Skin of body (tissue), 2 donors: Measurements from ENCODE around the gene BCL11B. TPM values are rescaled to one million over a fixed set of nuclear protein-coding genes. Genes with fewer than 3 reads are reported as not detected.

Experiments used
- DNase-seq: peaks from one replicate; lab custom pipeline; 2025; lab: John Stamatoyannopoulos, UW
- total RNA-seq: library from RNA; depleted of rRNA; stranded (reverse); fragments of >200 nt; gene quantifications from one replicate; pipeline ENCODE4 v1.2.3, GENCODE V29; 2014

The BCL11B gene
- total RNA-seq, 1 donor from 2014 or later, result 17.6 TPM

- DNase-seq, result no peak
These were observed 108.6 kb downstream of the BCL11B start for GRCh38 chr14:99163446-99163845.

DNA sequence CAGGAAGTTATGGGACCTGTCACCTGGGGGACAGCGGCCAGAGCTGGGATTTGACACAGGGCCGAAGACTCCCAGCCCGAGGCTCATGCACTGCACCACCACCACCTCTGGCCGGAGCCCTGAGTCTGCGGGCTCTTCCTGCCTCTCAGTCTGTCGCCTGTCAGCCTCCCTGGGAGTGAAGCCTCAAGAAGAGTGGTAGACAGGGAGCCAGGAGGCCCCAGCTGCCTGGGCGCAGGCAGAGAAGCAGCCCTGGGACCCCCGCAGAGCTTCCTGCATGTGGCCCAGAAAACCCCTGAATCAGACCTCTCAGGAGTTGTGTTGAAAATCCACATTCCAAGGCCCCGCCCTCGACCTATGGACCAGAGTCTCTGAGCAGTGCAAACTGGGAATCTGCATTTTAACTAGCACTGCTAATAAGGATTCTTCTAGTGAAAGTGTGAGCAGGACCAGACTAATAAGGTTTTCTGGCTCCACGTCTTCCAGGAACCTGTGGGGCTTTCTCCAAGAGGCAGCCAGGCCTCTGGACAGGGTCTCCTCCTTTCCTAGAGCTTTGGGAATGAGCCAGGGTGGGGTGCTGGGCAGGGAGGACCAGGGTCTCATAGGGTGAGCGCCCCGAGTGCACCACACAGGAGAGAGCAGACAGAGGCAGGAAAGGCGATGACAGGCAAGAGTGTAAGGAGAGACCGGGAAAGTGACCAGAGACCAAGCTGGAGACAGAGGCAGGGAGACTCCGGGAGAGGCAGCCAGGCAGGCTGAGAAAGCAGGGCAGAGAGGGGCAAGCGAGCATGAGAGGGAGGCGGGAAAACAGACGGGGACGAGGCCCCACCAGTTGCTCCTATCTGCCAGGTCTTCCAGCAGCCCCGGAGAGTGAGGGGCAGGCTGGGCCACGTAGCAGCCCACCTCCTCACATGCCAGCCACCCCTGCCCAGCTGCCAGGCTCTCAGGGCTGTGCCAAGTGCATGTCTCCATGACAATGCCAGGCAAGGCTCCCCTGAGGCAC, 112.4 kb downstream of the BCL11B start:
- no peak for DNase-seq

DNA sequence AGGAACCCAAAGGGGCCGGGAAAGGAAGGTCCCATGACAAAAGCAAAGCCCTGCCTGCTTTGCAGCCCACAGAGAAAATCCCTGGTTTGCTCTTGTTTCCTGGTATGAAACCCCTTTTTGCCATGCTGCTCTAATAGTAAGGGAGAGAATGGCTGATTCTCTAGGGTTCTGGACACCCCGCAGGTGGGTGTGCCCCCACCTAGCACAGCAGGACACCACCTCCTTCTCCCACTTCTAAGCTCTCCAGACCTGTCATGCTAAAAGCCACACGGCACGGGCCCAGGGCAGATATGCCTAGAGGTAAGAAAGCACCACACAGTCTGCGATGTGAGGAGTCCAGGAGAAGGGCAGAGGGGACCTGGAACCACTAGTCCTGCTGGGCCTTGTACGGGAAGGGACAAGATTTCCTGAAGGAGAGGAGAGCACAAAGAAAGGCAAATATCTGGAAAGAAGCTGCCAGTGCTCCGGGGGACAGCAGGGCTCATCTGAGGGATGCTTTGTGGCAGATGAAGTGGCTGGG, 113.3 kb downstream of the BCL11B start:
- no peak for DNase-seq

GRCh38 chr14:99158150-99158549, 113.8 kb downstream of the BCL11B start:
- no peak for DNase-seq

DNA sequence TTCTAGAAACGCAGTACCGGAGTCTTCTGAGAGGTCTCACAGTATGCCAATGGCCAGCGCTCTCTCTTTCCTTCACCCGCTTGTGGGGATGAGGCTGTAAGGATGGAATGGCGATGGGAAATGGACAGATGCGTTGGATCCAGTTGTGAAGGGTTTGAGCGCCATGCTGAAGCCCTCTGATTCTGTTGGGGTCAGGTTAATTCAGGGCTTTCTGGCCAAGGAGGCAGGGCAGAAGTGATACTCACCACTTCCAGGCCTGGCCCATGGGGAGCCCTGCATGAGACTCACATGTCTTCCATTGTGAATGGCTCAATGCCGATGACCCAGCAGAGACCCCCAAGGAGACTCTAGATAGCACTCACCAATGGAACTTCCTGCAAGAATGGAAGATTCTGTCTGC, 114.3 kb downstream of the BCL11B start:
- DNase-seq, result no peak

- no peak for DNase-seq
These were observed 114.8 kb downstream of the BCL11B start for GRCh38 chr14:99157246-99157645.

DNA sequence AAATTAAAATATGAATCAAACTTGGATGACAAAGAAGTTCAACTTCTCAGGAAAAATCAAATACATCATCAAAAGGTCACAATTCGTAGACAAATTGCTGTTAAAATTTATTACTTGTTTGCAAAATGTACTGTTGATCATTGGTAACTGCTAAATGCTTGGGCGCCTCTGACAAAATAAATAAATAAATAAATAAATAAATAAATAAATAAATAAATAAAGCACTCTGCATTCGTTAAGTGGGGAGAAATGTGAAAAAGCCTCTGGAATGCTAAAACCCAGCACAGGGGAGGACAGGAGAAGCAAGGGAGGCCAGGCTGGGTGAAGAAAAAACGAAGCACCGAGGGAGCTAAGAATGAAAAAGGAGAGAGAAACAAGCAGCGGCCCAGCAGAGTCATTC, 115.2 kb downstream of the BCL11B start:
- no peak for DNase-seq

DNA sequence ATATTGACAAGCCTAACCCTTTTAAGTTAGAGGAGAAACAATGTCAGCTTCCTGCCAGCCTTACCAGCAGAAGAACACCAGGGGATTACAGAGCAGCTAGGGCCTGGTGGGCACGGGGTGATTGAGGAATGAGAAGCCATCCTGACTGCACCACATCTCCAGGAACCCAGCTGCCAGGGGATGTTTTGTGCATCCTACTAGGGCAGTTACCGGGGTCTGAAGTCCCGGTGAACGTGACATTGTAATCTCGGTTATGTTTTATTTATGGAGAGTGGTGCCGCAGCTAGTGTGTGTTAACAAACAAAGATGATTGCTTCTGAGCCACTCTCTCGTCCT, 115.9 kb downstream of the BCL11B start:
- DNase-seq, result no peak

GRCh38 chr14:99155173-99156089, 116.6 kb downstream of the BCL11B start:
- no peak for DNase-seq

DNA sequence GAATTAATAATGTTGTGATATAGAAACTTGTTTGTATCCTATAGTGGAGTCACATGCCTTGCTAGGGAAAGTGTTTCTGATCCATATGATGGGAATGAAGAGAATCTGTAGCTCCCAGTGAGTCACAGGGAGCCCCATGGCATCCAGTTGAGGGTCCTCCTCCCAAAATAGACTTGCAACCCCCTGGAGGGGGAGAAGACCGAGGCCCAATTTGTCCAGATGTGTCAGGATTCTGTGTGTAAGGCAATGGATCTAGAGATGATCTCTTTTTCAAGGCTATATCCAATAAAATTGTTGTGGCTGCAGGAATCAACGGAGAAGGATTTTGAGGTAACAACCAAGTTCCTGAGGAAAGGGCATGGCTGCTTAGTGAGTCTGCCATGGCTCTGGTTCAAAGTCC, 121.8 kb downstream of the BCL11B start:
- no peak for DNase-seq

GRCh38 chr14:99148861-99149610, 123.0 kb downstream of the BCL11B start:
- no peak for DNase-seq

- no peak for DNase-seq
These were observed 123.9 kb downstream of the BCL11B start for GRCh38 chr14:99148131-99148530.

GRCh38 chr14:99147366-99147740, 124.6 kb downstream of the BCL11B start:
- no peak for DNase-seq

- DNase-seq, result no peak
These were observed 125.2 kb downstream of the BCL11B start for GRCh38 chr14:99146616-99147365.

GRCh38 chr14:99145307-99145706, 126.7 kb downstream of the BCL11B start:
- DNase-seq, result no peak

GRCh38 chr14:99143793-99144192, 128.2 kb downstream of the BCL11B start:
- no peak for DNase-seq

GRCh38 chr14:99143126-99143525, 128.9 kb downstream of the BCL11B start:
- no peak for DNase-seq

DNA sequence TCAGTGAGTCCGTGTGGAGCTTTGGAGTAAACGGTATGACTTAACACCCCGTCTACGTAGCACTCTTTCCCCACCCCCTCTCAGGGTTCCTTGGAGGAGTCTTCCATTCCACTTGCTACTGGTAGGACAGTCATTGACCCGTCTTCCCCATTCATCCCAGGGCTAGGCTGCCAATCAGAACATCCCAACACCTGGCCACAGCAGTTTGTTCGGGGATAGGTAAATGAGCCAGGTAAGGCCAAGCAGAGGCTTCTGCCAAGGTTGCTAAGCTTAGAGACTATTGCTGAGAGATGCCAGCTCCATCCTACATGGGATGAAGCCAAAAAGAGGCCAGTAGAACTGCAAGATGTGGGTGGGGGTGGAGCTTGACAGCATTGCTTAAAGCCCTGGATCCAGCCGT, 130.8 kb downstream of the BCL11B start:
- DNase-seq, result no peak

GRCh38 chr14:99138999-99139865, 132.8 kb downstream of the BCL11B start:
- no peak for DNase-seq
